Progenitor cell of endocrine pancreas (in vitro differentiated cells): ENCODE measurements around the gene SPPL3. TPM values are rescaled to one million over a fixed set of nuclear protein-coding genes. Genes with fewer than 3 reads are reported as not detected.

Experiments
- DNase-seq: peaks from one replicate; pipeline ENCODE4 v3.0.0; 2021; ENCODE audit warnings: low spot score; ENCODE audit not compliant: unreplicated experiment
- H3K27ac Mint-ChIP-seq: 2 replicates; pipeline ENCODE4 v1.8.0; 2021; ENCODE audit warnings: mild to moderate bottlenecking, moderate library complexity, mixed read lengths
- H3K27me3 Mint-ChIP-seq: 2 replicates; pipeline ENCODE4 v1.8.0; 2021; ENCODE audit warnings: mixed read lengths
- H3K36me3 Mint-ChIP-seq: 2 replicates; pipeline ENCODE4 v1.8.0; 2022; ENCODE audit warnings: mixed read lengths; ENCODE audit not compliant: insufficient read depth
- H3K4me1 Mint-ChIP-seq: 2 replicates; pipeline ENCODE4 v1.8.0; 2021; ENCODE audit warnings: low read depth, mixed read lengths
- H3K4me3 Mint-ChIP-seq: 2 replicates; pipeline ENCODE4 v1.8.0; 2021; ENCODE audit warnings: low read depth, mild to moderate bottlenecking, moderate library complexity, mixed read lengths
- H3K9me3 Mint-ChIP-seq: 2 replicates; pipeline ENCODE4 v1.8.0; 2021; ENCODE audit warnings: low read depth, mixed read lengths
- CTCF ChIP-seq: fragments of 200-600 bp; sonication (generic); IDR thresholded peaks from one replicate; pipeline ENCODE4 v1.5.0; 2021; ENCODE audit warnings: antibody characterized with exemption, mild to moderate bottlenecking; ENCODE audit not compliant: unreplicated experiment
- total RNA-seq: library from RNA; stranded (reverse); gene quantifications from 2 replicates; pipeline ENCODE4 v1.2.1, GENCODE V29; 2021

Gene SPPL3
- total RNA-seq, 1 donor from 2014 or later = 70.2 TPM

- Mint-ChIP-seq H3K4me1 (peaks cover 2% of the 10 kb centered on the region), H3K36me3 (peaks cover 2% of the 10 kb centered on the region), H3K27me3 (no peaks in the 10 kb centered on the region), H3K9me3 (no peaks in the 10 kb centered on the region), H3K27ac (no peak overlapping the region), H3K4me3 (no peak overlapping the region)
- DNase-seq = no peak
- TF ChIP-seq CTCF = no peak
Measured at GRCh38 chr12:120740871-120741270, 163.3 kb downstream of the SPPL3 start.

- Mint-ChIP-seq H3K27ac (no peak overlapping the region), H3K4me1 (peaks cover 2% of the 10 kb centered on the region), H3K4me3 (no peak overlapping the region), H3K36me3 (peaks cover 2% of the 10 kb centered on the region), H3K9me3 (no peaks in the 10 kb centered on the region), H3K27me3 (no peaks in the 10 kb centered on the region)
- TF ChIP-seq CTCF = no peak
- no peak for DNase-seq
Measured at GRCh38 chr12:120739821-120740613, 164.1 kb downstream of the SPPL3 start.

GRCh38 chr12:120739031-120739762, 165.0 kb downstream of the SPPL3 start:
- H3K27me3 Mint-ChIP-seq = no peaks in the 10 kb centered on the region
- no peak for DNase-seq
- no peak for TF ChIP-seq CTCF
- H3K4me1 Mint-ChIP-seq = peaks cover 2% of the 10 kb centered on the region
- H3K27ac Mint-ChIP-seq = no peak overlapping the region
- H3K36me3 Mint-ChIP-seq = peaks cover 4% of the 10 kb centered on the region
- no peaks in the 10 kb centered on the region for H3K9me3 Mint-ChIP-seq
- H3K4me3 Mint-ChIP-seq = no peak overlapping the region

- Mint-ChIP-seq H3K4me1 (no peaks in the 10 kb centered on the region), H3K9me3 (no peaks in the 10 kb centered on the region), H3K27me3 (no peaks in the 10 kb centered on the region), H3K36me3 (peaks cover 9% of the 10 kb centered on the region), H3K4me3 (no peak overlapping the region), H3K27ac (no peak overlapping the region)
- no peak for TF ChIP-seq CTCF
- DNase-seq = no peak
Measured at GRCh38 chr12:120738252-120739030, 165.7 kb downstream of the SPPL3 start.

- peak; percentile 33 for TF ChIP-seq CTCF
- DNase-seq = no peak
- Mint-ChIP-seq H3K9me3 (no peaks in the 10 kb centered on the region), H3K36me3 (peaks cover 10% of the 10 kb centered on the region), H3K27me3 (no peaks in the 10 kb centered on the region), H3K4me1 (no peaks in the 10 kb centered on the region), H3K27ac (no peak overlapping the region), H3K4me3 (no peak overlapping the region)
Measured at GRCh38 chr12:120737557-120738251, 166.5 kb downstream of the SPPL3 start.
